Measurements from ENCODE around the gene PPM1H.

The PPM1H gene

GRCh38 chr12:62722971-62723680 is 211.8 kb downstream of the PPM1H start:
- H3K27ac ChIP-seq = no peak overlapping the region
- no peak for DNase-seq (ENCODE audit: low read depth, low spot score)

- no peak overlapping the region for H3K27ac ChIP-seq
- no peak for DNase-seq (ENCODE audit: low read depth, low spot score)
Measured at GRCh38 chr12:62720661-62721330, 214.2 kb downstream of the PPM1H start.

GRCh38 chr12:62720025-62720424 is 214.9 kb downstream of the PPM1H start:
- no peak overlapping the region for H3K27ac ChIP-seq
- no peak for DNase-seq (ENCODE audit: low read depth, low spot score)

GRCh38 chr12:62718762-62719426 is 216.1 kb downstream of the PPM1H start:
- no peak overlapping the region for H3K27ac ChIP-seq
- DNase-seq (ENCODE audit: low read depth, low spot score) = no peak

DNA sequence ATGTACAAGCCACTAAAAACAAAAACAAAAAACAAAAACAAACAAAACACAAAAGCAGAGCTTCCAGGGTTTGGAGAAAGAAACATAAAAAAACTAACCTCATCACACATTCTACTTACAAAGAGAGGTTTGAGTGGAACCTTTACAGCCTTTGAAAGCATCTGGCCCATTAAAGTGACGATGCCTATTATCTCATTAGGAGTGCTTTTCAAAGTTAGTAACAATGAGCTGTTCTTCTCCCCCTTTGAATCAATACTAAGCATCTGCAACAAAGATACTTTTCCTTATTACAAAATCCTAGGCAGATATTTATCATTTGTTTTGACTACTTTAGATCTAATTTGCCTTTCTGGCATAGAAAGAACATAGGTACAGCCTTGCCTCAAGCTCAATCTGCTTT is 217.3 kb downstream of the PPM1H start:
- no peak overlapping the region for H3K27ac ChIP-seq
- no peak for DNase-seq (ENCODE audit: low read depth, low spot score)

DNA sequence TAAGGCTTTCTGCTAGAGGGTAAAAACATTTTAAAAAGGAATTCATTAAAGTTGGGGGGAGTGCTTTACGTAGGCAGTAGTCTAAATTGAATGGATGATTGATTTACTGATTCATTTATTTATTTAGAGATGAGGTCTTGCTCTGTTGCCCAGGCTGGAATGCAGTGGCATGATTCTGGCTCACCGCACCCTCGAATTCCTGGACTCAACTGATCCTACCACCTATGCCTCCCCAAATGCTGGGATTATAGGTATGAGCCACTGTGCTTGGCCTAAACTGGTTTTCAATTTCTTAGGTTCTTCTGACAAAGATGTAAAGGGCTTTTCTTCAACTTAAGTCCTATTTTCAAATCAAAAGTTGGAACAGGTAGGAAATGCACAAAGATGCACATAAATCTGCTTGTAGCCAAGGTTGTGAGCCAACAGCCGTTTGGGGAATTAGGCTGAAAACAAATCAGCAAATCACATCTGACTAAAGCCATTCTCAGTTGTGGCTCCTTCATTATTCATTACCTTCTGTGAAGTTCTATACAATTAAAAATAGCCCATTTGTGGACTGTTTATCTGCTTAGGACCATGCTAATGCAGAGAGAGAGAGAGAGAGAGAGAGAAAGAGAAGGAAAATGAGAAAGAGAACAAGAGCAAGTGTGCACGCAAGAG is 218.0 kb downstream of the PPM1H start:
- DNase-seq (ENCODE audit: low read depth, low spot score) = no peak
- H3K27ac ChIP-seq = peak overlapping the region; percentile 26

GRCh38 chr12:62716037-62716436 is 218.9 kb downstream of the PPM1H start:
- DNase-seq (ENCODE audit: low read depth, low spot score) = no peak
- H3K27ac ChIP-seq = no peak overlapping the region

DNA sequence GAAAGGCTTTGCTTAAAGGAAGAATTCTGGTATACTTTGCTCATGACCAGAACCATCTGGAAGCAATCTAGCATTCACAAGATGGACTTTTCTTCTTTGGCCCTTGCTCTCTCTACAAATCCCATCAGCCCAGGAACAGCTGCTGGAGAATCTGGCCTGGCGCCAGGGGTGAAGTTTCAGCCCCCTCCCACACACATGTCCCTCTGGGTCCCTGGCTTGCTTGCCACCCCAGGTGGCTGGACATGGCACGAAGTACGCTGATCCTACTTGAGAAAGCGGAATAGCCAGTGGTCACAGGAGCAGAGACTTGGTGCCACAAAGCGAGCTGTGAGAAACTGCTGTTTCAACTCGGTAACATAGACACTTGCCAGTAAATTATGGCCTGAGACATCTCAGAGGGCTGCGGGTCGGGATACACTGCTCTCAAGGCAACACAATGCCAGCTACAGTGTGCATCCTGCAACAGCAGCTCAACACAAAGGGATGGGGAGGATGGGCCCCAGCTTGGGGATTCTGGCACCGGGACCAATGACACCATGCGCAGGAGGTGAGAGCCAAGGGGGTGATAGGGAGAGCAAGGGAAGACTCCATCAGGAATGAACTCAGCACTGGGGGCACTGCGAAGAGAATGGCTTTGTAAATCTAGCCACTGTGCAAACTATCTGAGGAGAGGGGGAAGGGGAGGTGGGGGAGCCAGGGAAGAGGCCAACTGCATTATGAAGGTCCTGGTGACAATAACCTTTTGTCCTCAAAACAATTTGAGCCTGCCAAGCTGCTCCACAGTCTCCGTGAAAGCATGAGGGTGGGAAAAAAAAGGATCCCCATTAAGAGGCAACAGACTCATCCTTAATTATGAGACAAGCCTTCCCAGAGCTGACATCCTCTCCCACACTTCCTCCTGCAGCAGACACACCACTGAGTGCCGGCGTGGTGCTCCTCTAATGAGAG is 219.9 kb downstream of the PPM1H start:
- no peak overlapping the region for H3K27ac ChIP-seq
- no peak for DNase-seq (ENCODE audit: low read depth, low spot score)

DNA sequence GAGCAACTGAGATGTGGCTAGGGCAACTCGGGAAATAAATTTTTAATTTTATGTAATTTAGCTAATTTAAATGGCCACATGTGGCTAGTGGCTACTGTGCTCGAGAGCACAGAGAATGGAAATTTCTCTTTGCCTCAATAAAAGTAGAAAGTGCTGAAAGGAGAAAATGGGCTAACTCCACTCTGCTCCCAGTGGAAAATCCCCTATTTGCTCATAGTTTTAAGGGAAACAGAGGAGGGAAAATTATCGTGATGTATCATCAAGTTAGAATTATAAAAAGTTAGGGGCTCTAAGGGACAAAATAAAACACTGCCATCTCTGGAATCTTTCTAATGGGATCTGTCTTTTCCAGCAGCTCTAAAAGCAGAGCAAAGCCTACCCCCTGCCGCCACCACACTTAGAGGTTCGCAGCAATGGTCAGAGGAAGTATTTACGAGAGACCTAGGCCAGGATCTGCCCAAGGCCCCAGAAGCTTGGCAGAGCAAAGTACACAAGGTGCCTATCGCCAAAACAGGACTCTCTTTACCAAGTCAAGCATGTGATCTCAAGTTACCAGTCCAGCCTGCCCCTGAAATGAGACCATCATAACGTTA is 220.7 kb downstream of the PPM1H start:
- DNase-seq (ENCODE audit: low read depth, low spot score) = no peak
- H3K27ac ChIP-seq = no peak overlapping the region

DNA sequence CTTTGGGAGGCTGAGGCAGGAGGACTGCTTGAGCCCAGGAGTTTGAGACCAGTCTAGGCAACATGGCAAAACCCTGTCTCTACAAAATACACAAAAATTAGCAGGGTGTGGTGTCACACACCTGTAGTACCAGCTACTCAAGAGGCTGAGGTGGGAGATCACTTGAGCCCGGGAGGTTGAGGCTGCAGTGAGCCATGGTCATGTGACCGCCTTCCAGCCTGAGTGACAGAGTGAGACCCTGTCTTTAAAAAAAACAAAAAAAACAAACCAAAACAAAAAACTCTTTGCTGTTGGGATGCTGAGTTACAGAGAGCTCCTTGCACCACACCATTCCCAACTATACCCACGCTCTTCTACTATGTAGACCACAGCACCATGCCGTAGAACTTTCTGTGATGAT is 221.2 kb downstream of the PPM1H start:
- H3K27ac ChIP-seq = no peak overlapping the region

GRCh38 chr12:62712681-62713573 is 222.0 kb downstream of the PPM1H start:
- no peak overlapping the region for H3K27ac ChIP-seq
- no peak for DNase-seq (ENCODE audit: low read depth, low spot score)

More for the DNA sequence above, 221.2 kb downstream of the PPM1H start:
- no peak for DNase-seq (ENCODE audit: low read depth, low spot score)

DNA sequence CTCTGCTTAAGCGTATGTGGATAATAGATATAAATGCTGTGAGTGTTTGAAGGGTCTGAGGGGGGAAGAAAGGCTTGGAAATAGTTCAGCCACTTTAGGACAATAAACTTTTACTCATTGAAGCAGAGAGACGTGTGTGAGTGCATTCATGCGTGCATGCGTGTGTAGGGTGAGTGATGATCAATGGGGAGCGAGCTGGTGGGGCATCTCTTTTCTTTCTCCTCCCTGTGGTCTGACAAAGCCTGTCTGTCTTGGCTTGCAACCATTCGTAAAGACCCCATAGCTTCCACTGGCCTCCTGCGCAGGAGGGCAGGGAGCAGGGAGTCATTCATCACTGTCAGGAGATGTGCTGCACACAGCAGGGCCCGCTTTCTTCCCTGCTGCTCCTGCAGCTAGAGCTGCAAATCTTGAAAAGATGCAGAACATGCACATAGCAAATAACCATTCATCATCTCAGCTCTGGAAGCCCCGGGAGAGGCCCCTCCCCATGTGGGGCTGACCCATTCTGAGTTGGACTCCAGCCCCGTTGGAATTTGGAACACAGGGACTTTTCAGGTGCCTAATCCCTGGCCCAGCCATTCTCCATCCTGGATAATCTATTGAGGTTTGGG is 223.2 kb downstream of the PPM1H start:
- no peak for DNase-seq (ENCODE audit: low read depth, low spot score)
- H3K27ac ChIP-seq = no peak overlapping the region

DNA sequence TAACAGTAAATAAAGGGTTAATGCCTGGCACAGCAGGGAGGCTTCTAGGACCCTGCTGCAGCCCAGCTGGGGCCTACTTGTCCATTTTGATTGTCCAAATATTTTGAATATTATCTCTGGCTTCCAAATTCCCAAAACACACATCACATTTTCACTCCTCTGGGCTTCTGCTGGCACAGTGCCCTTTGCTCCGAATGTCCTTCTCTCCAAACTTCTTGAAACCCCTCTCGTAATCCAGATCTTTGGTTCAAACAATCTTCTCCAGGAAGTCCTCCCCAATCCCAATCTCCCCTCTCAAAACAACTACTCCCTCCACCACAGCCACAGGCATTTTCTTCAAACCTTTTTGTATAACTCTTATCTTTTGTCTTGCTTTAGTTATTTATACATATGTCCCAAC is 225.6 kb downstream of the PPM1H start:
- H3K27ac ChIP-seq = no peak overlapping the region
- no peak for DNase-seq (ENCODE audit: low read depth, low spot score)

DNA sequence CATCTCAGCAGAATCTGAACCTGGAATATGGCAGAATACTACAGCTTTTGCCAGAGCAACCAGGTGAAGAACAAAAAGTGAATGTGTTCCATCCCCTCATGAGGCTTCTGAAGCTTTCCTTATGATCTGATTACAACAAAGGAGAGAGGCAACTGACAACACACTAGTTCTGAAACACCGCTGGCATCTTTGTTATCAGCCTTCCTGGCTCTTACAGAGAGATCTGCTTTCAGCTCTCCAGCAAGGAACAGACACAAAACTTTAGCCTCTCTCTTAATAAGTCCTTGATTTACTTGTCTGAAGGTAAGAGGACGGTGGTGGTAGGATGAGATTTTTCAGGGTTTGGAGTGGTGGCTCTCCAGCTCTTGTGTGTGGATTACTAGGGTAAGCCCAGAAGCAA is 227.0 kb downstream of the PPM1H start:
- H3K27ac ChIP-seq = no peak overlapping the region
- no peak for DNase-seq (ENCODE audit: low read depth, low spot score)

- no peak for DNase-seq (ENCODE audit: low read depth, low spot score)
- H3K27ac ChIP-seq = no peak overlapping the region
Measured at GRCh38 chr12:62705846-62706245, 229.1 kb downstream of the PPM1H start.

- peak overlapping the region; percentile 77 for H3K27ac ChIP-seq
- DNase-seq (ENCODE audit: low read depth, low spot score) = peak; percentile 16
Measured at GRCh38 chr12:62703011-62703380, 232.0 kb downstream of the PPM1H start.

GRCh38 chr12:62701492-62701891 is 233.5 kb downstream of the PPM1H start:
- no peak overlapping the region for H3K27ac ChIP-seq

More at GRCh38 chr12:62701492-62701891, 233.5 kb downstream of the PPM1H start:
- no peak for DNase-seq (ENCODE audit: low read depth, low spot score)

Data from epithelial cell of prostate (primary cell).